Panc1 (cell line): ENCODE measurements around the gene SKAP1.
"Not testable (repeated sequence)": the region's sequence is repeated elsewhere in the genome, so short reads cannot be mapped to it uniquely, and the experiment has no call there.

ENCODE experiments used
- POLR2AphosphoS5 ChIP-seq: IDR thresholded peaks from 2 replicates; pipeline ENCODE4 v1.6.1; 2012; ENCODE audit warnings: mild to moderate bottlenecking, low read depth, low read length, moderate library complexity
- TCF7L2 ChIP-seq: IDR thresholded peaks from 2 replicates; pipeline ENCODE4 v1.6.1; 2011; ENCODE audit warnings: mild to moderate bottlenecking, low read depth, low read length, inconsistent platforms
- TF ChIP-seq, protein P1 (sequence below), 2 experiments: IDR thresholded peaks; 2 replicates each; pipeline ENCODE4 v1.6.1; 2011 to 2012; ENCODE audit warnings: low read depth in 2 of 2, control low read depth in 1 of 2, low read length in 1 of 2, mild to moderate bottlenecking in 1 of 2, moderate library complexity in 1 of 2; ENCODE audit not compliant: insufficient read depth in 1 of 2
- TF ChIP-seq, protein P2 (sequence below): fragments of 450-650 bp; IDR thresholded peaks from 2 replicates; pipeline ENCODE4 v1.5.1; 2017; ENCODE audit warnings: mild to moderate bottlenecking

DNA sequence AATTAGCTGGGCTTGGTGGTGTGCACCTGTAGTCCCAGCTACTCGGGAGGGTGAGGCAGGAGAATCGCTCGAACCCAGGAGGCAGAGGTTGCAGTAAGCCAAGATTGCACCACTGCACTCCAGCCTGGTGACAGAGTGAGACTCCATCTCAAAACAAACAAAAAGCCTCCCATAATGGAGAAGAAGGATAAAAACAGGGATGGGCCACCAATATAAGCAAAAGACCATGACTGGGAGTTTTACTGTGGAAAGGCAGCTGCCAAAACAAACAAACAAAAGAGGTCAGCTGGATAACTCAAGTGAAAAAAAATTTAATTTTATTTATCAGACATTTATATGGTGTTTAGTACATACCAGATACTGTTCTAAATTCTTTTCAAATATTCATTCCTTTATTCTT is 8.0 kb downstream of the SKAP1 start:
- TF ChIP-seq, protein P1, sequence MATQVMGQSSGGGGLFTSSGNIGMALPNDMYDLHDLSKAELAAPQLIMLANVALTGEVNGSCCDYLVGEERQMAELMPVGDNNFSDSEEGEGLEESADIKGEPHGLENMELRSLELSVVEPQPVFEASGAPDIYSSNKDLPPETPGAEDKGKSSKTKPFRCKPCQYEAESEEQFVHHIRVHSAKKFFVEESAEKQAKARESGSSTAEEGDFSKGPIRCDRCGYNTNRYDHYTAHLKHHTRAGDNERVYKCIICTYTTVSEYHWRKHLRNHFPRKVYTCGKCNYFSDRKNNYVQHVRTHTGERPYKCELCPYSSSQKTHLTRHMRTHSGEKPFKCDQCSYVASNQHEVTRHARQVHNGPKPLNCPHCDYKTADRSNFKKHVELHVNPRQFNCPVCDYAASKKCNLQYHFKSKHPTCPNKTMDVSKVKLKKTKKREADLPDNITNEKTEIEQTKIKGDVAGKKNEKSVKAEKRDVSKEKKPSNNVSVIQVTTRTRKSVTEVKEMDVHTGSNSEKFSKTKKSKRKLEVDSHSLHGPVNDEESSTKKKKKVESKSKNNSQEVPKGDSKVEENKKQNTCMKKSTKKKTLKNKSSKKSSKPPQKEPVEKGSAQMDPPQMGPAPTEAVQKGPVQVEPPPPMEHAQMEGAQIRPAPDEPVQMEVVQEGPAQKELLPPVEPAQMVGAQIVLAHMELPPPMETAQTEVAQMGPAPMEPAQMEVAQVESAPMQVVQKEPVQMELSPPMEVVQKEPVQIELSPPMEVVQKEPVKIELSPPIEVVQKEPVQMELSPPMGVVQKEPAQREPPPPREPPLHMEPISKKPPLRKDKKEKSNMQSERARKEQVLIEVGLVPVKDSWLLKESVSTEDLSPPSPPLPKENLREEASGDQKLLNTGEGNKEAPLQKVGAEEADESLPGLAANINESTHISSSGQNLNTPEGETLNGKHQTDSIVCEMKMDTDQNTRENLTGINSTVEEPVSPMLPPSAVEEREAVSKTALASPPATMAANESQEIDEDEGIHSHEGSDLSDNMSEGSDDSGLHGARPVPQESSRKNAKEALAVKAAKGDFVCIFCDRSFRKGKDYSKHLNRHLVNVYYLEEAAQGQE (IDR thresholded peaks at IDR 0.05; ENCODE audit: insufficient read depth in 1 of 2, low read depth in 2 of 2, low read length in 1 of 2): not testable (repeated sequence)
- TF ChIP-seq, protein P2, sequence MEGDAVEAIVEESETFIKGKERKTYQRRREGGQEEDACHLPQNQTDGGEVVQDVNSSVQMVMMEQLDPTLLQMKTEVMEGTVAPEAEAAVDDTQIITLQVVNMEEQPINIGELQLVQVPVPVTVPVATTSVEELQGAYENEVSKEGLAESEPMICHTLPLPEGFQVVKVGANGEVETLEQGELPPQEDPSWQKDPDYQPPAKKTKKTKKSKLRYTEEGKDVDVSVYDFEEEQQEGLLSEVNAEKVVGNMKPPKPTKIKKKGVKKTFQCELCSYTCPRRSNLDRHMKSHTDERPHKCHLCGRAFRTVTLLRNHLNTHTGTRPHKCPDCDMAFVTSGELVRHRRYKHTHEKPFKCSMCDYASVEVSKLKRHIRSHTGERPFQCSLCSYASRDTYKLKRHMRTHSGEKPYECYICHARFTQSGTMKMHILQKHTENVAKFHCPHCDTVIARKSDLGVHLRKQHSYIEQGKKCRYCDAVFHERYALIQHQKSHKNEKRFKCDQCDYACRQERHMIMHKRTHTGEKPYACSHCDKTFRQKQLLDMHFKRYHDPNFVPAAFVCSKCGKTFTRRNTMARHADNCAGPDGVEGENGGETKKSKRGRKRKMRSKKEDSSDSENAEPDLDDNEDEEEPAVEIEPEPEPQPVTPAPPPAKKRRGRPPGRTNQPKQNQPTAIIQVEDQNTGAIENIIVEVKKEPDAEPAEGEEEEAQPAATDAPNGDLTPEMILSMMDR: not testable (repeated sequence)
- not testable (repeated sequence) for TF ChIP-seq POLR2AphosphoS5, TCF7L2
